Measurements from ENCODE around the gene GNG13.
A peak's percentile ranks its signal among the peaks of the same experiment; 100 is the strongest.
"Not testable (repeated sequence)": the region's sequence is repeated elsewhere in the genome, so short reads cannot be mapped to it uniquely, and the experiment has no call there.

Gene GNG13

GRCh38 chr16:762595-763268 is 37.8 kb downstream of the GNG13 start:
- Histone ChIP-seq H3K4me1 (ENCODE audit: control insufficient read depth, insufficient read depth, low read length) (no peaks in the 10 kb centered on the region), H3K9ac (ENCODE audit: low read length) (no peak overlapping the region), H3K9me3 (ENCODE audit: control insufficient read depth, low read length) (no peaks in the 10 kb centered on the region), H3K36me3 (ENCODE audit: control insufficient read depth, insufficient read depth, low read length, severe bottlenecking) (no peaks in the 10 kb centered on the region), H3K27me3 (replicated peaks; ENCODE audit: control insufficient read depth, insufficient read depth, low read length) (peaks cover 23% of the 10 kb centered on the region), H3K4me3 (ENCODE audit: low read length) (no peak overlapping the region)
- DNase-seq (ENCODE audit: low read depth) = no peak

- no peaks in the 10 kb centered on the region for H3K4me1 ChIP-seq (ENCODE audit: control insufficient read depth, insufficient read depth, low read length)
- H3K9ac ChIP-seq (ENCODE audit: low read length) = no peak overlapping the region
- no peak overlapping the region for H3K4me3 ChIP-seq (ENCODE audit: low read length)
- H3K9me3 ChIP-seq (ENCODE audit: control insufficient read depth, low read length) = no peaks in the 10 kb centered on the region
- no peaks in the 10 kb centered on the region for H3K36me3 ChIP-seq (ENCODE audit: control insufficient read depth, insufficient read depth, low read length, severe bottlenecking)
- no peak for DNase-seq (ENCODE audit: low read depth)
- H3K27me3 ChIP-seq (replicated peaks; ENCODE audit: control insufficient read depth, insufficient read depth, low read length) = peaks cover 23% of the 10 kb centered on the region
These were observed 38.7 kb downstream of the GNG13 start for GRCh38 chr16:761625-762513.

- Histone ChIP-seq H3K36me3 (ENCODE audit: control insufficient read depth, insufficient read depth, low read length, severe bottlenecking) (no peaks in the 10 kb centered on the region), H3K9ac (ENCODE audit: low read length) (no peak within 1 kb of the TSS), H3K4me3 (ENCODE audit: low read length) (no peak within 1 kb of the TSS), H3K27me3 (replicated peaks; ENCODE audit: control insufficient read depth, insufficient read depth, low read length) (peaks cover 25% of the 10 kb centered on the region), H3K4me1 (ENCODE audit: control insufficient read depth, insufficient read depth, low read length) (no peaks in the 10 kb centered on the region), H3K9me3 (ENCODE audit: control insufficient read depth, low read length) (peaks cover 6% of the 10 kb centered on the region)
- no peak for DNase-seq (ENCODE audit: low read depth)
These were observed 39.8 kb downstream of the GNG13 start, which contains the start of gene MSLN for GRCh38 chr16:760545-761343. Gene MSLN, plus strand, starts transcription at chr16:760734. Its CDS starts 1,947 bp downstream, at chr16:762681.

GRCh38 chr16:760065-760464 is 40.5 kb downstream of the GNG13 start:
- Histone ChIP-seq H3K4me1 (ENCODE audit: control insufficient read depth, insufficient read depth, low read length) (no peaks in the 10 kb centered on the region), H3K9ac (ENCODE audit: low read length) (no peak overlapping the region), H3K4me3 (ENCODE audit: low read length) (no peak overlapping the region), H3K27me3 (replicated peaks; ENCODE audit: control insufficient read depth, insufficient read depth, low read length) (peaks cover 28% of the 10 kb centered on the region), H3K9me3 (ENCODE audit: control insufficient read depth, low read length) (peaks cover 6% of the 10 kb centered on the region), H3K36me3 (ENCODE audit: control insufficient read depth, insufficient read depth, low read length, severe bottlenecking) (no peaks in the 10 kb centered on the region)
- no peak for DNase-seq (ENCODE audit: low read depth)

GRCh38 chr16:759110-759910 is 41.2 kb downstream of the GNG13 start:
- Histone ChIP-seq H3K36me3 (ENCODE audit: control insufficient read depth, insufficient read depth, low read length, severe bottlenecking) (no peaks in the 10 kb centered on the region), H3K9me3 (ENCODE audit: control insufficient read depth, low read length) (peaks cover 6% of the 10 kb centered on the region), H3K4me1 (ENCODE audit: control insufficient read depth, insufficient read depth, low read length) (no peaks in the 10 kb centered on the region), H3K9ac (ENCODE audit: low read length) (no peak overlapping the region), H3K4me3 (ENCODE audit: low read length) (no peak overlapping the region), H3K27me3 (replicated peaks; ENCODE audit: control insufficient read depth, insufficient read depth, low read length) (peaks cover 33% of the 10 kb centered on the region)
- DNase-seq (ENCODE audit: low read depth) = no peak

- peaks cover 7% of the 10 kb centered on the region for H3K4me1 ChIP-seq (ENCODE audit: control insufficient read depth, insufficient read depth, low read length)
- H3K4me3 ChIP-seq (ENCODE audit: low read length) = no peak overlapping the region
- no peak for DNase-seq (ENCODE audit: low read depth)
These were observed 44.1 kb downstream of the GNG13 start for GRCh38 chr16:756428-756827.

GRCh38 chr16:754656-755055 is 45.9 kb downstream of the GNG13 start:
- Histone ChIP-seq H3K9ac (ENCODE audit: low read length) (no peak overlapping the region), H3K4me1 (ENCODE audit: control insufficient read depth, insufficient read depth, low read length) (peaks cover 19% of the 10 kb centered on the region), H3K27me3 (replicated peaks; ENCODE audit: control insufficient read depth, insufficient read depth, low read length) (peaks cover 34% of the 10 kb centered on the region), H3K36me3 (ENCODE audit: control insufficient read depth, insufficient read depth, low read length, severe bottlenecking) (no peaks in the 10 kb centered on the region), H3K4me3 (ENCODE audit: low read length) (no peak overlapping the region), H3K9me3 (ENCODE audit: control insufficient read depth, low read length) (peaks cover 6% of the 10 kb centered on the region)
- no peak for DNase-seq (ENCODE audit: low read depth)

More at GRCh38 chr16:756428-756827, 44.1 kb downstream of the GNG13 start:
- peaks cover 33% of the 10 kb centered on the region for H3K27me3 ChIP-seq (replicated peaks; ENCODE audit: control insufficient read depth, insufficient read depth, low read length)
- H3K36me3 ChIP-seq (ENCODE audit: control insufficient read depth, insufficient read depth, low read length, severe bottlenecking) = no peaks in the 10 kb centered on the region
- H3K9ac ChIP-seq (ENCODE audit: low read length) = no peak overlapping the region
- H3K9me3 ChIP-seq (ENCODE audit: control insufficient read depth, low read length) = peaks cover 6% of the 10 kb centered on the region

- not testable (repeated sequence) for H3K4me3 ChIP-seq (ENCODE audit: low read length); H3K36me3 ChIP-seq (ENCODE audit: control insufficient read depth, insufficient read depth, low read length, severe bottlenecking); H3K9ac ChIP-seq (ENCODE audit: low read length); DNase-seq (ENCODE audit: low read depth); H3K9me3 ChIP-seq (ENCODE audit: control insufficient read depth, low read length)
- H3K4me1 ChIP-seq (ENCODE audit: control insufficient read depth, insufficient read depth, low read length) = peaks cover 21% of the 10 kb centered on the region
- H3K27me3 ChIP-seq (replicated peaks; ENCODE audit: control insufficient read depth, insufficient read depth, low read length) = peaks cover 32% of the 10 kb centered on the region
These were observed 46.4 kb downstream of the GNG13 start for GRCh38 chr16:754121-754607.

- H3K9me3 ChIP-seq (ENCODE audit: control insufficient read depth, low read length) = peaks cover 6% of the 10 kb centered on the region
- no peaks in the 10 kb centered on the region for H3K36me3 ChIP-seq (ENCODE audit: control insufficient read depth, insufficient read depth, low read length, severe bottlenecking)
- H3K27me3 ChIP-seq (replicated peaks; ENCODE audit: control insufficient read depth, insufficient read depth, low read length) = peaks cover 32% of the 10 kb centered on the region
- peak overlapping the region; percentile 1 for H3K9ac ChIP-seq (ENCODE audit: low read length)
- no peak for DNase-seq (ENCODE audit: low read depth)
- H3K4me3 ChIP-seq (ENCODE audit: low read length) = no peak overlapping the region
- peaks cover 26% of the 10 kb centered on the region for H3K4me1 ChIP-seq (ENCODE audit: control insufficient read depth, insufficient read depth, low read length)
These were observed 48.6 kb downstream of the GNG13 start for GRCh38 chr16:752007-752312.

GRCh38 chr16:751152-752006 is 49.2 kb downstream of the GNG13 start:
- H3K4me3 ChIP-seq (ENCODE audit: low read length) = no peak overlapping the region
- H3K9ac ChIP-seq (ENCODE audit: low read length) = no peak overlapping the region
- peaks cover 2% of the 10 kb centered on the region for H3K9me3 ChIP-seq (ENCODE audit: control insufficient read depth, low read length)
- H3K4me1 ChIP-seq (ENCODE audit: control insufficient read depth, insufficient read depth, low read length) = peaks cover 26% of the 10 kb centered on the region
- DNase-seq (ENCODE audit: low read depth) = no peak
- H3K27me3 ChIP-seq (replicated peaks; ENCODE audit: control insufficient read depth, insufficient read depth, low read length) = peaks cover 32% of the 10 kb centered on the region
- no peaks in the 10 kb centered on the region for H3K36me3 ChIP-seq (ENCODE audit: control insufficient read depth, insufficient read depth, low read length, severe bottlenecking)
